ENCODE results near the gene CBFA2T2.

CBFA2T2 gene

DNA sequence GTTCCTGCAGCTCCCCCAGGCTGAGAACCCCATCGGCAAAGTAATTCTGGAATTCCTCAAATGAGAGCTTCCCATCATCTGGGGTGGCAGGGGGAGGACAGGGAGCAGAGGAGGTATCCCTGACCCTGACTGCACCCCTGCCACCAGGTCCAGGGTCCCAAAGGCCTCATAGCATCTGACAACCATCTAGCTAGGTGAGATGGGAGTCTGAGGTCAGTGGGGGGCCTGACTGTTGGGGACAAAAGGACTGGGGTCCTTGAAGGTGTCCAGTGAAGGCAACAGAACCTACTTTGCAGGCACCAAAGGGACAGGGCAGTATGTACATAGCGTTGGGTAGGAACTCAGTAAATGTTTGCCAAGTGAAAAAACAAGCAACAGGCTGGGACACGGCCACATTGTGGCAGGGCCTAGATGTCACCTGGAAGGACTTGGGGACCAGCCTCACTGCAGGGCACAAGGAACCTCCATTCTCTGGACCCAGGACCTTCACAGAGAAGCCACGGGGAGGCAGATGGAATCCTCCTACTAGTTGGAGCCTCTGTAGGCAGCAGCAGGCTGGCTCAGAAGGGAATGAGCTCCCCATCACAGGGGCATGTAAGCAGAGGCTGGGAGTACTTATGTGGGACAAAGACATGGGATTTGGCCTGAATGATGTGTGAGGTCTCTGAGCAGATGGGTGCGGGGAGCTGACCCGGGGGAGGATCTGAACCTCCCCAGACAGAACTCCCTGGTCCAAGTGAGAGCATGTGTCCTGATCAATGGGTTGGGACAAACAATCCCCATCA, 181.0 kb downstream of the CBFA2T2 start:
- H3K9me3 ChIP-seq (ENCODE audit: control insufficient read depth, insufficient read depth, low read depth, low read length) = no peaks in the 10 kb centered on the region
- no peak overlapping the region for H3K27ac ChIP-seq (ENCODE audit: low read depth, low read length)
- no peak overlapping the region for H3K4me3 ChIP-seq (ENCODE audit: low read depth, low read length)
- peaks cover 6% of the 10 kb centered on the region for H3K27me3 ChIP-seq (ENCODE audit: control insufficient read depth, insufficient read depth, low read length)
- H3K36me3 ChIP-seq (ENCODE audit: control insufficient read depth, insufficient read depth, low read length) = peaks cover 33% of the 10 kb centered on the region
- H3K9ac ChIP-seq (ENCODE audit: low read length) = no peak overlapping the region
- H3K4me1 ChIP-seq (ENCODE audit: control insufficient read depth, insufficient read depth, low read length) = peaks cover 42% of the 10 kb centered on the region

DNA sequence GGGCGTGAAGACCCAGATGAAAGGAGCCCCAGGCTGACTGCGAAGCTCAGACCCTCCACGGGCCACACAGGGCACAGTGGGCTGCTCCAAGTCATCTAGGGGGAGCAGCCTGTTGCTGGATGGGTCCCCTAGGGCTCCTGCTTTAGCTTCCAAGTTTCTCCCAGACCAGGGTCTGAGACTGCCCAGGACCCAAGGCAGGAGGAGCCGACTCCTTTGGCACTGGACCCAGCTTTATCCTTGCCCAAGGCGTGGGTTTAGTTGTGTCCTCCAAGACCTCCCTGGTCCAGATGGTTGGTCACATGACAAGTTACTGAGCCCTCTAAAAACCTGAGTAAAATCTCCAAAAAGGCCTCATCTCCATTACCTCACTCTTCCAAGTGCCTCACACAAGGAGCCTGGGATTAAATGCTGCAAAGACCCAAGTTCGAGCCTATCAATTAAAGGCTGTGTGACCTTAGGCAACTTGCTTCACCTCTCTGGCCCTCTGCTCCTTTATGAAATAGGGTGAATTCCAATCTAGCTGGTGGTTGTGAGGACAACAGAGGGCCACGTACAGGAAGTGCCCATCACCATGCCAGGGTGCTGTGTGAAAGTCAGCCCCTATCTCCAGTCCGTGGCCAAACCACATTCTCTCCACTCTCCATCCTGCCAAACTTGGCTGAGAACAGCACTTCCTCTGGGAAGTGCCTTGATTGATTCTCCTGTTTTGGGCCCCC, 181.8 kb downstream of the CBFA2T2 start:
- Histone ChIP-seq H3K27ac (ENCODE audit: low read depth, low read length) (no peak overlapping the region), H3K9me3 (ENCODE audit: control insufficient read depth, insufficient read depth, low read depth, low read length) (no peaks in the 10 kb centered on the region), H3K4me3 (ENCODE audit: low read depth, low read length) (no peak overlapping the region), H3K36me3 (ENCODE audit: control insufficient read depth, insufficient read depth, low read length) (peaks cover 42% of the 10 kb centered on the region), H3K27me3 (ENCODE audit: control insufficient read depth, insufficient read depth, low read length) (peaks cover 6% of the 10 kb centered on the region), H3K4me1 (ENCODE audit: control insufficient read depth, insufficient read depth, low read length) (peaks cover 38% of the 10 kb centered on the region), H3K9ac (ENCODE audit: low read length) (no peak overlapping the region)

DNA sequence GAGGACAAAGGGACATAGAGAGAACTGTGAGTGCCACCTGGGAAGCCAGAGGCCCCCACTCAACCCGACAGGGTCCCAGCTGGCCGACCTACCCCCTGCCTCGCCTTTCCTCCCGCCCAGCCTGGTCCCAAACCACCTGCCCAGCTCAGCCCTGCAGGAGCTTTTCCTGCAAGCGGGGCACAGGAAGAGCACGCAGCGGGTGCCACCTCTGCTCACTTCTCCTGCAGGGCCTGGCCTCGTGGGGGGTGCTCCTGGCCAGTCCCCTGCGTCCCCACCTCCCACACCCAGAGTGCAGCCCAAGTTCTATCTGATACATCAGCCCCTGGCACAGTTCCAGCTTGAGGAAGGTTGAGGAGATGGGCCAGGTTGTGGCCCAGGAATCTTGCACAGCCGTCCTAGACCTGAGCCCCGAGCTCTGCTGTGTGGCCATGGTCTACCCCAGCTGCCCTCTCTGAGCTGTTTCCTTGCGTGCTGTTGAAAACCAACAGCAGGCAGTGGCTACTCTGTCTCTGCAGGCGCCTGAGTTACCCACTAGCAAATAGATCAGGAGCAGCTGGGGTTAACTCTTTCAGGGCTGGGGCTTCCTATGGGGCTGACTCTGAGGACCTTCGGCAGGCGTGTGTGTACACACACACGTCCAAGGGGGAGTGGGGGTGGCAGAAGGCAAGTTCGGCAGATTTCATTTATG, 182.7 kb downstream of the CBFA2T2 start:
- Histone ChIP-seq H3K9ac (ENCODE audit: low read length) (peak overlapping the region; percentile 81), H3K27ac (ENCODE audit: low read depth, low read length) (no peak overlapping the region), H3K9me3 (ENCODE audit: control insufficient read depth, insufficient read depth, low read depth, low read length) (no peaks in the 10 kb centered on the region), H3K27me3 (ENCODE audit: control insufficient read depth, insufficient read depth, low read length) (peaks cover 2% of the 10 kb centered on the region), H3K4me1 (ENCODE audit: control insufficient read depth, insufficient read depth, low read length) (peaks cover 34% of the 10 kb centered on the region), H3K36me3 (ENCODE audit: control insufficient read depth, insufficient read depth, low read length) (peaks cover 49% of the 10 kb centered on the region), H3K4me3 (ENCODE audit: low read depth, low read length) (peak overlapping the region; percentile 78)

DNA sequence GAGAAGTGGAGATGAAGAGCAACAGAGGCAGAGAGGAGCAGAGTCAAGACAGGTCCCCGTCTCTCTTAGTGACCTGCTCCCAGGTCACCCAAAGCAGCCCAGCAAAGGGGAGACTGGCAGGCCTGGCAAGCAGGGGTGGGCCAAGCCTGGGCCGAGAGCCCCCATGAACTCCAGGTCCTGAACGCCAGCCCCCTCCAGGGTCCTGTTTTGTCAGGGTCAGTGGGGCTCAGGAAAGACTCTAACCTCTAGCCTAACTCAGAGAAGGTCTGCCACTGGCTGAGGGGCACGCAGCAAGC, 183.2 kb downstream of the CBFA2T2 start:
- H3K9ac ChIP-seq (ENCODE audit: low read length) = peak overlapping the region; percentile 81
- H3K27ac ChIP-seq (ENCODE audit: low read depth, low read length) = no peak overlapping the region; the same call in 1 of the 2 replicates
- H3K4me3 ChIP-seq (ENCODE audit: low read depth, low read length) = peak overlapping the region; percentile 78
- H3K27me3 ChIP-seq (ENCODE audit: control insufficient read depth, insufficient read depth, low read length) = no peaks in the 10 kb centered on the region
- peaks cover 54% of the 10 kb centered on the region for H3K36me3 ChIP-seq (ENCODE audit: control insufficient read depth, insufficient read depth, low read length)
- no peaks in the 10 kb centered on the region for H3K9me3 ChIP-seq (ENCODE audit: control insufficient read depth, insufficient read depth, low read depth, low read length)
- H3K4me1 ChIP-seq (ENCODE audit: control insufficient read depth, insufficient read depth, low read length) = peaks cover 31% of the 10 kb centered on the region

DNA sequence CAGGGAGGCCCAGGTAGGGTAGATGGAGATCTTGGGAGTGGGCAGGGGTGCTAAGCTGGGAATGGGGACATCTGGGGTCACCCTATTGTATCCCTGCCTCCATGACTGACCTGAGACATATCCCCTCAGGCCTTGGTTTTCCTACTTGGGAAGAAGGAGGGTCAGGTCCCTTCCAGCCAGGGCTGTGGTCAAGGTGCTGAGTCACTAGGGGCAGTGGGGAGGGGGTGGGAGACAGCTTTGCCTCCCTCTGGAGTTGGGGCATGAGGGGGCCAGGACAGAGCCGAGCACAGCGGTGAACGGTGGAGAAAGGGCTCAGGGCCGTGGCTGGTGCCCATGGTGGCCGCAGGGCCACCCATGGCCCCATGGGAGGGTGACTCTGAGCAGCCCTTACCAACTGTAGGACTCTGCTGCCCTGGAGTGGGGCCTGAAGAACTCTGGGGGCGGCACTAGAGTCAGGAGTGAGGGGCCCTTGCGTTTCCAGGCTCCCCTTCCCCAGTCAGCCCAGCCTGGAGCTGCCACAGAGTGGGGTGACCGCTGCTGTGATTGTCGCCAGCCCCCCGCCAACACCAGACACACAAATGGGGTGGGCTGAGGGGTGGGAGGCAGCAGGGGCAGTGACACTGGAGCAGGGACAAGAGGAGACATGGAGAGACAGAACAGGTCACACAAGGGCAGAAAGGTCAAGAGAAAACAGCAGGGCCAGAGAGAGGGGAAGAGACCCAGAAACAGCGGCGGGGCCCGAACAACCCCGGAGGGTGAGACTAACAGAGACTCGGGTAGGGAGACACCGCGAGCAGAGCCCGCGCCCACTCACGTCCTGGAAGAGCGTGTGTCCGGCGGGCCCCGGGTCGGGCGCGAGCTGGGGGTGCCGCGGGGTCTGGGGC, 183.8 kb downstream of the CBFA2T2 start:
- Histone ChIP-seq H3K9me3 (ENCODE audit: control insufficient read depth, insufficient read depth, low read depth, low read length) (no peaks in the 10 kb centered on the region), H3K36me3 (ENCODE audit: control insufficient read depth, insufficient read depth, low read length) (peaks cover 57% of the 10 kb centered on the region), H3K27ac (ENCODE audit: low read depth, low read length) (peak overlapping the region; percentile 59; the same call in 1 of the 2 replicates), H3K4me1 (ENCODE audit: control insufficient read depth, insufficient read depth, low read length) (peaks cover 28% of the 10 kb centered on the region), H3K4me3 (ENCODE audit: low read depth, low read length) (peak overlapping the region; percentile 78), H3K27me3 (ENCODE audit: control insufficient read depth, insufficient read depth, low read length) (no peaks in the 10 kb centered on the region), H3K9ac (ENCODE audit: low read length) (peak overlapping the region; percentile 81)

DNA sequence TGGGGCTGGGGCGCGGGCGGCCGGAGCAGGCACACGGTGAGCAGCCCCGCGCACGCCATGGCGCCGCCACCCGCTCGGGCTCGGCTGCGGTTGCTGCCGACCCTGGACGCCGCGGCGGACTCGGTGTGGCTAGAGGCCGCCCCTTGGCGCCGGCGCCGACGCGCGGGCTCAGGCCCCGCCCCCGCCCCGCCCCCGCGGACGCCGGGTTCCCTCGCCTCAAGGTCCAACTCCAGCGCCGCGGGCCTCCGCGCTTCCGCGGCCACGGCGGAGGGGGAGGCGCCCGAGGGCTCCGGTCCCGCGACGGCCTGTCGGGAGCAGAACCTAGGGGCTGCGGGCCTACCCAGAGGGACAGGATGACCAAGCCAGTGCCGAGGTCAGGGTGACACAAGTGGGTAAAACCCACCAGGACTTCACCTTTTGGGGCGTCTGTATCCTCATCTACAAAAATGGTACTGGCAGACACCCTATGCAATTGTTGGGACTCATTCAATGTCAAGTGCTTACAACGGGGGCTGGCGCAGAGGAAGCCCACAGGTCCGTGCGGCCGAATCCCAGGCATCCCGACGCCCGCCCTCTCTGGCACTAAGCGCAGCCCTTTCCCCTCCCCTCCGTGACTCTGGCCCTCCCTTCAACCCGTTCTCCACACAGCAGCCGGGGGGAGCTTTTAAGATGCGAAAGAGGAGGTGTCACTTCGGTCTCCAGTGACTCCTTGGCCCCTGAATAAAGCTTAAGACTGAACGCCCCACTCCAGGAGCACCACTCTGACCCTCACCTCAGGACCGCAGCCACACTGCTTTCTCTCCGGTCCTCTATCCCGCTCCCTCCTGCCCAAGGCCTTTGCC, 184.6 kb downstream of the CBFA2T2 start, which contains the start of gene NECAB3:
NECAB3 (minus strand) TSS at position 135 of the 842 bp plus-strand sequence; CDS start at position 59, 76 bp downstream.
- peaks cover 58% of the 10 kb centered on the region for H3K36me3 ChIP-seq (ENCODE audit: control insufficient read depth, insufficient read depth, low read length)
- H3K4me3 ChIP-seq (ENCODE audit: low read depth, low read length) = peak within 1 kb of the TSS; percentile 78
- peak within 1 kb of the TSS; percentile 59; the same call in 1 of the 2 replicates for H3K27ac ChIP-seq (ENCODE audit: low read depth, low read length)
- no peaks in the 10 kb centered on the region for H3K27me3 ChIP-seq (ENCODE audit: control insufficient read depth, insufficient read depth, low read length)
- H3K9ac ChIP-seq (ENCODE audit: low read length) = peak within 1 kb of the TSS; percentile 81
- H3K4me1 ChIP-seq (ENCODE audit: control insufficient read depth, insufficient read depth, low read length) = peaks cover 28% of the 10 kb centered on the region
- no peaks in the 10 kb centered on the region for H3K9me3 ChIP-seq (ENCODE audit: control insufficient read depth, insufficient read depth, low read depth, low read length)

DNA sequence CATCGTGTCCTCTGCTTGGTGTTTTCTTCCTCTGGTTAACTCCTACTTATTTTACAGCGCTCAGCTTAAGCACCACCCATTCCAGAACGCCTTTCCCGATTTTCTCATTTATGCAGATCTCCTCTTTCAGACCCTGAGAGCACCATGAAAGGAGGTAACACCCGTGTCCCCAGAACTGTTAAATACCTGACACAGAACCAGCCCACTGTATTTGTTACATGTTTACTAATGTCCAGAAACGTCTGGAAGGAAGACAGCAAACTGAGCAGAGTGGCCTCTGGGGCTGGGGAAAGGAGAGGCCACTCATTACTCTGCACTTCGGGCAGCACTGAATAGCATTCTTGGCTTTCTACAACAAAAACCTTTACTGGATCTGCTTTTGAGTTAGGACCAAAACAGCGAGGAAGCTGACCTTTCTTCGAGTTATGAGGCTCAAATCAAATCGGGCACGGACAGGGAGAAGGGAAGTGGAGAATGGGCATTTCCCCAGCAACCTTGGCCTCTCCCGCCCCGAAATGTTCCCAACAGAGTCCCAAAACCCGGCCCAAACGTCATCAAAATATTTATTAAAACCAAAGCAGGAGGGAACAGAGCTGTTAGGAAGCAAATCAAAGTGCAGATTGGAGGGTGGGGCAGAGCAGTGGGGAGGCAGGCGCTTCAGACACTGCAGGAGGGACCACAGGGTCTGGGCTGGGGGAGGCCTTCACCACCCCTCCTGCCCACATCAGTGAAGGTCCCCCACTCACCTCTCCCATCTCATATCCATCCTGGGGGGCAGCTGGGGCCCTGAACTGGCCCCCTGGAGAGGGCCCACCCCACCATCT, 185.5 kb downstream of the CBFA2T2 start:
- Histone ChIP-seq H3K27ac (ENCODE audit: low read depth, low read length) (no peak overlapping the region), H3K4me1 (ENCODE audit: control insufficient read depth, insufficient read depth, low read length) (peaks cover 28% of the 10 kb centered on the region), H3K36me3 (ENCODE audit: control insufficient read depth, insufficient read depth, low read length) (peaks cover 62% of the 10 kb centered on the region), H3K27me3 (ENCODE audit: control insufficient read depth, insufficient read depth, low read length) (no peaks in the 10 kb centered on the region), H3K9ac (ENCODE audit: low read length) (peak overlapping the region; percentile 57), H3K9me3 (ENCODE audit: control insufficient read depth, insufficient read depth, low read depth, low read length) (no peaks in the 10 kb centered on the region), H3K4me3 (ENCODE audit: low read depth, low read length) (peak overlapping the region; percentile 78)

DNA sequence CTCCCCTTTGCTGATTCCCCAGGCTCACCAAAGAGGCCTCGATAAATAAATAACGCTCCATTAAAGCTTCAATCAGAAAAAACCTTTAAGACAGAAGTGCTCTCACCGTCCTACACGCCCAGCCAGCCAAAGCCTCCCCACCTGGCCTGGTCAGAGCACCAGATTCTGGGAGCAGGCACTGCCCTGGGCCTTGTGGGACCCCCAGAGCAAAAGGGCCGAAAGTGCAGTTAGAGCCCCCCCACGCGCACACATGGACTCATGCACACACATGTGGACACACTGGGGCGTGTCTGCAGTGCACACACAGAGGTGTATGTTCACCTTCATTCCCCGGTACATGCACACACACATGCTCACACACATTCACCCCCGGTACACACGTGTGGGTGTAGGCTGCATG, 186.2 kb downstream of the CBFA2T2 start:
- no peaks in the 10 kb centered on the region for H3K27me3 ChIP-seq (ENCODE audit: control insufficient read depth, insufficient read depth, low read length)
- no peak overlapping the region for H3K4me3 ChIP-seq (ENCODE audit: low read depth, low read length)
- peaks cover 59% of the 10 kb centered on the region for H3K36me3 ChIP-seq (ENCODE audit: control insufficient read depth, insufficient read depth, low read length)
- peaks cover 28% of the 10 kb centered on the region for H3K4me1 ChIP-seq (ENCODE audit: control insufficient read depth, insufficient read depth, low read length)
- H3K27ac ChIP-seq (ENCODE audit: low read depth, low read length) = no peak overlapping the region
- H3K9ac ChIP-seq (ENCODE audit: low read length) = no peak overlapping the region
- H3K9me3 ChIP-seq (ENCODE audit: control insufficient read depth, insufficient read depth, low read depth, low read length) = no peaks in the 10 kb centered on the region
